ENCODE measurements around the gene SAE1. TPM values are rescaled to one million over a fixed set of nuclear protein-coding genes. Genes with fewer than 3 reads are reported as not detected.

The SAE1 gene
- total RNA-seq, 2 experiments from 2014 or later: 162 to 168 TPM

- Mint-ChIP-seq H3K9me3 (no peaks in the 10 kb centered on the region), H3K27ac (peak overlapping the region; percentile 85), H3K27me3 (no peaks in the 10 kb centered on the region), H3K36me3 (ENCODE audit: low read depth) (peaks cover 61% of the 10 kb centered on the region), H3K4me3 (peak overlapping the region; percentile 55), H3K4me1 (peaks cover 62% of the 10 kb centered on the region)
- ChIA-PET CTCF (interaction anchor here (1.0 to 8.6 kb wide), 11 partner anchors 7 to 146 kb away, joined by 3 to 70 read pairs (median 7); no protein-coding TSS in a partner anchor), POLR2A (interaction anchor here (0.6 to 1.4 kb wide), 3 partner anchors 19 to 85 kb away, joined by 3 read pairs; no protein-coding TSS in a partner anchor)
- DNase-seq: peak; percentile 60
Observed at GRCh38 chr19:47157431-47158321, 27.0 kb downstream of the SAE1 start.

GRCh38 chr19:47158367-47158791, 27.7 kb downstream of the SAE1 start:
- Mint-ChIP-seq H3K27me3 (no peaks in the 10 kb centered on the region), H3K4me3 (peak overlapping the region; percentile 55)

GRCh38 chr19:47158879-47159503, 28.4 kb downstream of the SAE1 start:
- Mint-ChIP-seq H3K27ac (peak overlapping the region; percentile 85), H3K36me3 (ENCODE audit: low read depth) (peaks cover 54% of the 10 kb centered on the region), H3K4me1 (peaks cover 59% of the 10 kb centered on the region), H3K9me3 (no peaks in the 10 kb centered on the region), H3K4me3 (peak overlapping the region; percentile 55), H3K27me3 (no peaks in the 10 kb centered on the region)
- ChIA-PET POLR2A (interaction anchor here (0.6 kb wide), 2 partner anchors 85 to 344 kb away, joined by 3 read pairs; no protein-coding TSS in a partner anchor), CTCF (interaction anchor here (0.6 to 8.6 kb wide), 10 partner anchors 8 to 635 kb away, joined by 3 to 70 read pairs (median 6); partner anchors contain the start of gene ZC3H4)
- peak; percentile 65 for DNase-seq

More at GRCh38 chr19:47158367-47158791, 27.7 kb downstream of the SAE1 start:
- DNase-seq: no peak
- peak overlapping the region; percentile 85 for H3K27ac Mint-ChIP-seq
- ChIA-PET POLR2A (interaction anchor here (0.6 to 1.4 kb wide), 3 partner anchors 18 to 85 kb away, joined by 3 read pairs; no protein-coding TSS in a partner anchor), CTCF (interaction anchor here (0.6 to 8.6 kb wide), 12 partner anchors 8 to 635 kb away, joined by 3 to 70 read pairs (median 6); partner anchors contain the start of gene ZC3H4)
- no peaks in the 10 kb centered on the region for H3K9me3 Mint-ChIP-seq
- peaks cover 59% of the 10 kb centered on the region for H3K4me1 Mint-ChIP-seq
- H3K36me3 Mint-ChIP-seq (ENCODE audit: low read depth): peaks cover 55% of the 10 kb centered on the region

GRCh38 chr19:47161876-47162489, 31.3 kb downstream of the SAE1 start:
- H3K27ac Mint-ChIP-seq: no peak overlapping the region
- no peaks in the 10 kb centered on the region for H3K9me3 Mint-ChIP-seq
- CTCF ChIA-PET: interaction anchor here (0.6 to 1.8 kb wide), 4 partner anchors 10 to 85 kb away, joined by 3 to 5 read pairs (median 4); no protein-coding TSS in a partner anchor
- peaks cover 46% of the 10 kb centered on the region for H3K4me1 Mint-ChIP-seq
- H3K36me3 Mint-ChIP-seq (ENCODE audit: low read depth): peaks cover 41% of the 10 kb centered on the region
- H3K4me3 Mint-ChIP-seq: no peak overlapping the region
- no peak for DNase-seq
- POLR2A ChIA-PET: no interaction called here
- no peaks in the 10 kb centered on the region for H3K27me3 Mint-ChIP-seq

GRCh38 chr19:47168065-47168464, 37.4 kb downstream of the SAE1 start:
- Mint-ChIP-seq H3K4me3 (no peak overlapping the region), H3K27me3 (no peaks in the 10 kb centered on the region), H3K36me3 (ENCODE audit: low read depth) (peaks cover 44% of the 10 kb centered on the region), H3K9me3 (no peaks in the 10 kb centered on the region), H3K4me1 (peaks cover 13% of the 10 kb centered on the region), H3K27ac (peak overlapping the region; percentile 46)
- ChIA-PET POLR2A (no interaction called here), CTCF (interaction anchor here (1.1 to 1.3 kb wide), 3 partner anchors 11 to 43 kb away, joined by 3 to 4 read pairs (median 3); no protein-coding TSS in a partner anchor)
- DNase-seq: no peak

- Mint-ChIP-seq H3K36me3 (ENCODE audit: low read depth) (peaks cover 62% of the 10 kb centered on the region), H3K27me3 (no peaks in the 10 kb centered on the region), H3K27ac (no peak overlapping the region), H3K4me3 (no peak overlapping the region), H3K4me1 (peaks cover 41% of the 10 kb centered on the region), H3K9me3 (no peaks in the 10 kb centered on the region)
- ChIA-PET CTCF (interaction anchor here (1.0 to 1.9 kb wide), 4 partner anchors 10 to 71 kb away, joined by 3 to 8 read pairs (median 4); no protein-coding TSS in a partner anchor), POLR2A (no interaction called here)
- no peak for DNase-seq
Observed at GRCh38 chr19:47172666-47173455, 42.2 kb downstream of the SAE1 start.

GRCh38 chr19:47176071-47176626, 45.5 kb downstream of the SAE1 start:
- peak overlapping the region; percentile 40 for H3K4me3 Mint-ChIP-seq
- H3K4me1 Mint-ChIP-seq: peaks cover 58% of the 10 kb centered on the region
- H3K9me3 Mint-ChIP-seq: no peaks in the 10 kb centered on the region
- H3K36me3 Mint-ChIP-seq (ENCODE audit: low read depth): peaks cover 62% of the 10 kb centered on the region
- peak overlapping the region; percentile 88 for H3K27ac Mint-ChIP-seq
- DNase-seq: no peak
- H3K27me3 Mint-ChIP-seq: no peaks in the 10 kb centered on the region
- CTCF ChIA-PET: interaction anchor here (1.6 to 2.5 kb wide), 2 partner anchors 35 to 68 kb away, joined by 7 to 10 read pairs; no protein-coding TSS in a partner anchor
- POLR2A ChIA-PET: interaction anchor here (1.0 kb wide), 1 partner anchor 18 kb away, joined by 3 read pairs; no protein-coding TSS in a partner anchor

- H3K4me1 Mint-ChIP-seq: peaks cover 58% of the 10 kb centered on the region
- peak; percentile 59 for DNase-seq
- peaks cover 62% of the 10 kb centered on the region for H3K36me3 Mint-ChIP-seq (ENCODE audit: low read depth)
- POLR2A ChIA-PET: interaction anchor here (1.0 kb wide), 1 partner anchor 18 kb away, joined by 3 read pairs; no protein-coding TSS in a partner anchor
- H3K27ac Mint-ChIP-seq: peak overlapping the region; percentile 88
- no peaks in the 10 kb centered on the region for H3K9me3 Mint-ChIP-seq
- H3K4me3 Mint-ChIP-seq: peak overlapping the region; percentile 44
- no peaks in the 10 kb centered on the region for H3K27me3 Mint-ChIP-seq
- CTCF ChIA-PET: interaction anchor here (0.9 to 2.5 kb wide), 6 partner anchors 10 to 96 kb away, joined by 3 to 10 read pairs (median 6); no protein-coding TSS in a partner anchor
Observed at GRCh38 chr19:47176627-47177090, 46.0 kb downstream of the SAE1 start.

GRCh38 chr19:47179653-47180310, 49.1 kb downstream of the SAE1 start:
- Mint-ChIP-seq H3K9me3 (no peaks in the 10 kb centered on the region), H3K4me3 (no peak overlapping the region), H3K27ac (peak overlapping the region; percentile 58), H3K4me1 (peaks cover 82% of the 10 kb centered on the region), H3K36me3 (ENCODE audit: low read depth) (peaks cover 73% of the 10 kb centered on the region), H3K27me3 (no peaks in the 10 kb centered on the region)
- CTCF ChIA-PET: interaction anchor here (0.7 to 1.1 kb wide), 3 partner anchors 11 to 22 kb away, joined by 3 to 7 read pairs (median 4); no protein-coding TSS in a partner anchor
- POLR2A ChIA-PET: no interaction called here
- DNase-seq: no peak

- ChIA-PET POLR2A (no interaction called here), CTCF (no interaction called here)
- Mint-ChIP-seq H3K36me3 (ENCODE audit: low read depth) (peaks cover 64% of the 10 kb centered on the region), H3K9me3 (no peaks in the 10 kb centered on the region), H3K4me1 (peaks cover 75% of the 10 kb centered on the region), H3K4me3 (no peak overlapping the region), H3K27ac (peak overlapping the region; percentile 31), H3K27me3 (no peaks in the 10 kb centered on the region)
- no peak for DNase-seq
Observed at GRCh38 chr19:47183601-47184000, 53.0 kb downstream of the SAE1 start.
